K562 (cell line): ENCODE results near the gene RNF32. TPM values are rescaled to one million over a fixed set of nuclear protein-coding genes. Genes with fewer than 3 reads are reported as not detected.

Source experiments
- ETV1 ChIP-seq: fragments of 450-650 bp; conservative IDR thresholded peaks from 2 replicates; pipeline ENCODE4 v1.6.1; 2016; ENCODE audit warnings: missing genetic modification characterization, control low read depth, low read depth, missing compliant biosample characterization
- FOSL1 ChIP-seq: fragments of 200-800 bp; sonication (Bioruptor generic); conservative IDR thresholded peaks from 2 replicates; pipeline ENCODE4 v1.6.1; 2016; ENCODE audit warnings: missing genetic modification characterization, missing compliant biosample characterization
- HMGXB4 ChIP-seq: sonication (generic); formaldehyde crosslinking; IDR thresholded peaks from 2 replicates; pipeline ENCODE4 v1.8.1; 2023; ENCODE audit warnings: mild to moderate bottlenecking, missing genetic modification reagents
- HNRNPLL ChIP-seq: fragments of 200-400 bp; formaldehyde crosslinking; IDR thresholded peaks from 2 replicates; pipeline ENCODE4 v1.6.1; 2017; ENCODE audit warnings: low read length, low read depth, mild to moderate bottlenecking; ENCODE audit not compliant: poor library complexity, severe bottlenecking
- JUNB ChIP-seq: fragments of 450-650 bp; formaldehyde crosslinking; conservative IDR thresholded peaks from 2 replicates; pipeline ENCODE4 v1.4.0; 2020; ENCODE audit warnings: mild to moderate bottlenecking
- LARP7 ChIP-seq: fragments of 450-650 bp; IDR thresholded peaks from 2 replicates; pipeline ENCODE4 v1.6.1; 2016
- MYC ChIP-seq, 2 experiments: fragments of 250-450 bp in 1 of 2; sonication (Bioruptor Pico) in 1 of 2; IDR thresholded peaks; 2 replicates each; pipeline versions ENCODE4 v1.5.1 to v1.6.1; 2012 to 2021; ENCODE audit warnings: low read depth in 2 of 2, borderline replicate concordance in 1 of 2, improper control_type of control experiment in 1 of 2, low read length in 1 of 2, mild to moderate bottlenecking in 1 of 2, moderate library complexity in 1 of 2
- NR1H2 ChIP-seq: sonication (generic); formaldehyde crosslinking; IDR thresholded peaks from 2 replicates; pipeline ENCODE4 v1.4.0; 2020; ENCODE audit warnings: mild to moderate bottlenecking, missing genetic modification reagents
- NRF1 ChIP-seq, 2 experiments: fragments of 450-650 bp; IDR thresholded peaks in 1 of 2; conservative IDR thresholded peaks in 1 of 2; 2 replicates each; pipeline ENCODE4 v1.6.1; 2014; ENCODE audit warnings: mild to moderate bottlenecking in 2 of 2
- PATZ1 ChIP-seq: fragments of 250-450 bp; sonication (Bioruptor Pico); IDR thresholded peaks from 2 replicates; pipeline ENCODE4 v1.5.0; 2020; ENCODE audit warnings: mild to moderate bottlenecking, borderline replicate concordance
- PCBP2 ChIP-seq: fragments of 200-400 bp; formaldehyde crosslinking; IDR thresholded peaks from 2 replicates; pipeline ENCODE4 v1.6.1; 2018; ENCODE audit warnings: low read length, low read depth, mild to moderate bottlenecking, moderate library complexity; ENCODE audit not compliant: poor library complexity, severe bottlenecking
- RBM22 ChIP-seq: fragments of 200-400 bp; formaldehyde crosslinking; IDR thresholded peaks from 2 replicates; pipeline ENCODE4 v1.6.1; 2018; ENCODE audit warnings: low read length, low read depth; ENCODE audit not compliant: poor library complexity, severe bottlenecking
- TFAP4 ChIP-seq: sonication (generic); formaldehyde crosslinking; IDR thresholded peaks from 2 replicates; pipeline ENCODE4 v1.8.0; 2022; ENCODE audit warnings: missing genetic modification reagents, mild to moderate bottlenecking, moderate library complexity, borderline replicate concordance
- ZMIZ1 ChIP-seq, 2 experiments: fragments of 150-350 bp in 1 of 2; IDR thresholded peaks; 2 replicates each; pipeline ENCODE4 v1.6.1; 2012 to 2016; ENCODE audit warnings: low read depth in 2 of 2, low read length in 2 of 2, mild to moderate bottlenecking in 1 of 2, moderate library complexity in 1 of 2
- ZNF445 ChIP-seq: fragments of 250-450 bp; sonication (Bioruptor Pico); IDR thresholded peaks from 2 replicates; pipeline ENCODE4 v1.4.0; 2020; ENCODE audit warnings: low read depth, mild to moderate bottlenecking, moderate library complexity
- polyA plus RNA-seq, 8 experiments: library from polyadenylated mRNA; depleted of rRNA in 4 of 8; stranded (reverse) in 5 of 8; unstranded in 3 of 8; fragments of >200 nt; fragmentation: Nextera tagmentation in 2 of 8; fragmentation: Illumina TruSeq in 1 of 8; extraction: Ambion mirVana in 2 of 8; extraction: Trizol in 1 of 8; gene quantifications; 2 replicates each; pipeline versions ENCODE4 v1.2.1 to v1.2.3, GENCODE V29; 2011 to 2014; ENCODE audit warnings: inconsistent platforms in 1 of 8, missing spikeins in 1 of 8
- total RNA-seq, 7 experiments: library from RNA; depleted of rRNA in 6 of 7; stranded (reverse); fragments of >200 nt in 6 of 7; fragmentation: Illumina TruSeq in 2 of 7; extraction: Trizol in 2 of 7; gene quantifications; 2 replicates each; pipeline versions ENCODE4 v1.2.1 to v1.2.3, GENCODE V29; 2011 to 2021; ENCODE audit warnings: low replicate concordance in 1 of 7

The RNF32 gene
- total and polyA plus RNA-seq, 9 of the 15 experiments (the other 6 are each of a cell fraction or from before 2014, with no cell fraction given) = 2.6 to 7.0 (median 4.6) TPM

GRCh38 chr7:156639426-156640256 is 933 bp upstream of the RNF32 start (continued):
- peak; percentile 45 for TF ChIP-seq HNRNPLL
- no peak; a peak in 1 of 4 replicates for TF ChIP-seq ZMIZ1 (IDR thresholded peaks at IDR 0.05; ENCODE audit: low read depth in 2 of 2, low read length in 2 of 2)
- peak; percentile 48; the same call in 1 of the 2 replicates for TF ChIP-seq TFAP4
- TF ChIP-seq ETV1 (tag) = peak; percentile 89
- no peak for TF ChIP-seq NRF1 (conservative IDR thresholded peaks at IDR 0.05 in 1 of 2, IDR thresholded peaks at IDR 0.05 in 1 of 2)
- TF ChIP-seq JUNB (CRISPR knock-in tag) = 0 out of 2 replicates have a peak, but pooled peaks have one; percentile 44
- TF ChIP-seq NR1H2 (CRISPR knock-in tag) = no peak; the same call in 1 of the 2 replicates
- TF ChIP-seq ZNF445 (CRISPR knock-in tag) = no peak
- peak; percentile 27 for TF ChIP-seq RBM22
- no peak for TF ChIP-seq MYC (IDR thresholded peaks at IDR 0.05; ENCODE audit: low read depth, low read length)
- peak; percentile 55; the same call in 1 of the 2 replicates for TF ChIP-seq MYC (CRISPR knock-in tag; IDR thresholded peaks at IDR 0.05; ENCODE audit: borderline replicate concordance, low read depth)
- no peak for TF ChIP-seq PCBP2
- TF ChIP-seq HMGXB4 (CRISPR knock-in tag) = no peak; the same call in 1 of the 2 replicates
- TF ChIP-seq LARP7 = no peak
- no peak for TF ChIP-seq PATZ1 (CRISPR knock-in tag)
- TF ChIP-seq FOSL1 (tag) = no peak
